ENCODE measurements around the gene MIS12.
A peak's percentile ranks its signal among the peaks of the same experiment; 100 is the strongest.

MIS12 gene

GRCh38 chr17:5499476-5500231 lies 13.3 kb downstream of the MIS12 start:
- no peak for DNase-seq (ENCODE audit: low spot score)
- H3K4me3 ChIP-seq (ENCODE audit: severe bottlenecking): no peak overlapping the region
- H3K4me1 ChIP-seq (ENCODE audit: insufficient read depth, poor library complexity, severe bottlenecking): no peaks in the 10 kb centered on the region
- H3K27me3 ChIP-seq (ENCODE audit: insufficient read depth, poor library complexity, severe bottlenecking): no peaks in the 10 kb centered on the region
- H3K36me3 ChIP-seq (ENCODE audit: low read depth): no peaks in the 10 kb centered on the region
- TF ChIP-seq CTCF (IDR thresholded peaks at IDR 0.05; ENCODE audit: poor library complexity, severe bottlenecking): no peak
- ATAC-seq (ENCODE audit: low read depth): no peak
- no peaks in the 10 kb centered on the region for H3K9me3 ChIP-seq (ENCODE audit: severe bottlenecking)
- no peak overlapping the region for H3K27ac ChIP-seq (ENCODE audit: poor library complexity, severe bottlenecking)

- H3K9me3 ChIP-seq (ENCODE audit: severe bottlenecking): no peaks in the 10 kb centered on the region
- no peak for TF ChIP-seq CTCF (IDR thresholded peaks at IDR 0.05; ENCODE audit: poor library complexity, severe bottlenecking)
- no peak for ATAC-seq (ENCODE audit: low read depth)
Measured at GRCh38 chr17:5500247-5500588, 13.9 kb downstream of the MIS12 start.

GRCh38 chr17:5500589-5501391 lies 14.4 kb downstream of the MIS12 start:
- no peak for DNase-seq (ENCODE audit: low spot score)
- peak; percentile 75 for ATAC-seq (ENCODE audit: low read depth)

More at GRCh38 chr17:5500247-5500588, 13.9 kb downstream of the MIS12 start:
- Histone ChIP-seq H3K27ac (ENCODE audit: poor library complexity, severe bottlenecking) (no peak overlapping the region), H3K4me3 (ENCODE audit: severe bottlenecking) (peak overlapping the region; percentile 30), H3K4me1 (ENCODE audit: insufficient read depth, poor library complexity, severe bottlenecking) (no peaks in the 10 kb centered on the region), H3K36me3 (ENCODE audit: low read depth) (no peaks in the 10 kb centered on the region), H3K27me3 (ENCODE audit: insufficient read depth, poor library complexity, severe bottlenecking) (no peaks in the 10 kb centered on the region)
- DNase-seq (ENCODE audit: low spot score): no peak

GRCh38 chr17:5501685-5502084 lies 15.3 kb downstream of the MIS12 start:
- Histone ChIP-seq H3K27me3 (ENCODE audit: insufficient read depth, poor library complexity, severe bottlenecking) (no peaks in the 10 kb centered on the region), H3K4me1 (ENCODE audit: insufficient read depth, poor library complexity, severe bottlenecking) (no peaks in the 10 kb centered on the region), H3K9me3 (ENCODE audit: severe bottlenecking) (no peaks in the 10 kb centered on the region), H3K27ac (ENCODE audit: poor library complexity, severe bottlenecking) (no peak overlapping the region), H3K36me3 (ENCODE audit: low read depth) (no peaks in the 10 kb centered on the region), H3K4me3 (ENCODE audit: severe bottlenecking) (no peak overlapping the region)
- no peak for TF ChIP-seq CTCF (IDR thresholded peaks at IDR 0.05; ENCODE audit: poor library complexity, severe bottlenecking)
- no peak for ATAC-seq (ENCODE audit: low read depth)
- no peak for DNase-seq (ENCODE audit: low spot score)

More at GRCh38 chr17:5500589-5501391, 14.4 kb downstream of the MIS12 start:
- Histone ChIP-seq H3K4me3 (ENCODE audit: severe bottlenecking) (peak overlapping the region; percentile 30), H3K36me3 (ENCODE audit: low read depth) (no peaks in the 10 kb centered on the region), H3K9me3 (ENCODE audit: severe bottlenecking) (no peaks in the 10 kb centered on the region), H3K27ac (ENCODE audit: poor library complexity, severe bottlenecking) (no peak overlapping the region), H3K4me1 (ENCODE audit: insufficient read depth, poor library complexity, severe bottlenecking) (no peaks in the 10 kb centered on the region), H3K27me3 (ENCODE audit: insufficient read depth, poor library complexity, severe bottlenecking) (no peaks in the 10 kb centered on the region)
- no peak for TF ChIP-seq CTCF (IDR thresholded peaks at IDR 0.05; ENCODE audit: poor library complexity, severe bottlenecking)
